ENCODE results near the gene TBKBP1. TPM values are rescaled to one million over a fixed set of nuclear protein-coding genes. Genes with fewer than 3 reads are reported as not detected.

TBKBP1 gene
- total RNA-seq, 1 donor from 2014 or later: 13.9 TPM

- no peak for FAIRE-seq
- DNase-seq (ENCODE audit: low spot score in 2 of 2): no peak
These were observed 3.0 kb downstream of the TBKBP1 start for GRCh38 chr17:47696717-47697642.

- FAIRE-seq: no peak
These were observed 4.1 kb downstream of the TBKBP1 start for GRCh38 chr17:47697906-47698711.

GRCh38 chr17:47698749-47699535, 5.0 kb downstream of the TBKBP1 start:
- DNase-seq (ENCODE audit: low spot score in 2 of 2) (peak; percentile 82 to 91), FAIRE-seq (no peak)

More at GRCh38 chr17:47697906-47698711, 4.1 kb downstream of the TBKBP1 start:
- no peak for DNase-seq (ENCODE audit: low spot score in 2 of 2)

- DNase-seq (ENCODE audit: low spot score in 2 of 2): no peak
- no peak for FAIRE-seq
These were observed 5.5 kb downstream of the TBKBP1 start for GRCh38 chr17:47699536-47699840.

GRCh38 chr17:47700471-47701449, 6.8 kb downstream of the TBKBP1 start:
- FAIRE-seq (no peak), DNase-seq (ENCODE audit: low spot score in 2 of 2) (no peak)

GRCh38 chr17:47701608-47702007, 7.6 kb downstream of the TBKBP1 start:
- no peak for DNase-seq (ENCODE audit: low spot score in 2 of 2)
- no peak for FAIRE-seq

GRCh38 chr17:47702391-47702995, 8.5 kb downstream of the TBKBP1 start:
- no peak for DNase-seq (ENCODE audit: low spot score in 2 of 2)
- FAIRE-seq: no peak

- FAIRE-seq (no peak), DNase-seq (ENCODE audit: low spot score in 2 of 2) (no peak)
These were observed 9.2 kb downstream of the TBKBP1 start for GRCh38 chr17:47703191-47703591.

- no peak for FAIRE-seq
- DNase-seq (ENCODE audit: low spot score in 2 of 2): no peak
These were observed 9.7 kb downstream of the TBKBP1 start for GRCh38 chr17:47703671-47704070.

- FAIRE-seq (no peak), DNase-seq (ENCODE audit: low spot score in 2 of 2) (no peak)
These were observed 10.2 kb downstream of the TBKBP1 start for GRCh38 chr17:47704116-47704515.

- no peak for DNase-seq (ENCODE audit: low spot score in 2 of 2)
These were observed 10.8 kb downstream of the TBKBP1 start for GRCh38 chr17:47704736-47705135.

GRCh38 chr17:47705536-47706530, 11.9 kb downstream of the TBKBP1 start:
- DNase-seq (ENCODE audit: low spot score in 2 of 2): no peak
- no peak for FAIRE-seq

More at GRCh38 chr17:47704736-47705135, 10.8 kb downstream of the TBKBP1 start:
- FAIRE-seq: no peak

GRCh38 chr17:47707056-47707804, 13.3 kb downstream of the TBKBP1 start:
- FAIRE-seq (no peak), DNase-seq (ENCODE audit: low spot score in 2 of 2) (peak in 1 of 2 donors; percentile 66)

GRCh38 chr17:47707884-47708283, 13.9 kb downstream of the TBKBP1 start:
- DNase-seq (ENCODE audit: low spot score in 2 of 2) (no peak), FAIRE-seq (no peak)

- no peak for DNase-seq (ENCODE audit: low spot score in 2 of 2)
- FAIRE-seq: no peak
These were observed 14.4 kb downstream of the TBKBP1 start for GRCh38 chr17:47708312-47708863.

- FAIRE-seq: no peak
- DNase-seq (ENCODE audit: low spot score in 2 of 2): peak; percentile 63 to 65
These were observed 15.0 kb downstream of the TBKBP1 start for GRCh38 chr17:47708864-47709541.

Measured in frontal cortex (tissue), 4 donors.